HUES48 (cell line): ENCODE measurements around the gene DNM3.

Experiments
- H3K27ac ChIP-seq: one replicate; pipeline ENCODE4 v1.7.0; 2013; ENCODE audit warnings: low read depth, low read length, inconsistent platforms
- H3K27me3 ChIP-seq: 2 replicates; pipeline ENCODE4 v1.6.1; 2013; ENCODE audit warnings: mild to moderate bottlenecking, low read length; ENCODE audit not compliant: control insufficient read depth, insufficient read depth
- H3K36me3 ChIP-seq: 2 replicates; pipeline ENCODE4 v1.6.1; 2013; ENCODE audit warnings: low read length; ENCODE audit not compliant: control insufficient read depth, insufficient read depth
- H3K4me1 ChIP-seq: 2 replicates; pipeline ENCODE4 v1.6.1; 2013; ENCODE audit warnings: mild to moderate bottlenecking, low read length; ENCODE audit not compliant: control insufficient read depth, insufficient read depth
- H3K4me3 ChIP-seq: 2 replicates; pipeline ENCODE4 v1.5.1; 2013; ENCODE audit warnings: mild to moderate bottlenecking, low read depth, low read length
- H3K9ac ChIP-seq: 2 replicates; pipeline ENCODE4 v1.6.1; 2013; ENCODE audit warnings: mild to moderate bottlenecking, low read depth, low read length, moderate library complexity
- H3K9me3 ChIP-seq: 2 replicates; pipeline ENCODE4 v1.6.1; 2013; ENCODE audit warnings: low read length; ENCODE audit not compliant: control insufficient read depth, insufficient read depth

The DNM3 gene

DNA sequence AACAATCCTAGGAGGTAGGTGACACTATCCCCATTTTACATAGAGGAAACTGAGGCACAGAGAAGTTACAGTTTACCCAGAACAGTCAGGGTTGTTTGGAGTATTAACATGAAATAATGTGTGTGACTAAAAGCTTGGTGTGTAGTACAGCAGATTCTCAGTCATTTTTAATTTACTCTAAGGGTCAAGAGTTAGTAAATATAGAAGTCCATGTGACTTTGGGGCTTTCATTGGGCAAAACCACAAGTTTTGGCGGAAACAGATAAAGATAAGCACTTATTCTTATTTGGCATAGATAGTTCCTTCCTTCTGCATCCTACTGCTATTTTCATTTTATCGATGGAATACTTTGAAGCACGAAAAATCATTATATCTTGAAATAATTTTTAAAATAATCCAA lies 128.5 kb downstream of the DNM3 start:
- Histone ChIP-seq H3K9ac (no peak overlapping the region), H3K4me1 (peaks cover 48% of the 10 kb centered on the region), H3K4me3 (no peak overlapping the region), H3K27me3 (no peaks in the 10 kb centered on the region), H3K9me3 (peaks cover 3% of the 10 kb centered on the region; the same call in 1 of the 2 replicates), H3K27ac (no peak overlapping the region), H3K36me3 (no peaks in the 10 kb centered on the region)

GRCh38 chr1:171972846-171973245 lies 131.5 kb downstream of the DNM3 start:
- H3K9ac ChIP-seq: no peak overlapping the region
- H3K27ac ChIP-seq: no peak overlapping the region
- peaks cover 27% of the 10 kb centered on the region for H3K4me1 ChIP-seq
- H3K27me3 ChIP-seq: no peaks in the 10 kb centered on the region
- no peak overlapping the region for H3K4me3 ChIP-seq
- H3K36me3 ChIP-seq: no peaks in the 10 kb centered on the region
- H3K9me3 ChIP-seq: no peaks in the 10 kb centered on the region

GRCh38 chr1:171973421-171973820 lies 132.1 kb downstream of the DNM3 start:
- Histone ChIP-seq H3K27me3 (no peaks in the 10 kb centered on the region), H3K4me3 (no peak overlapping the region), H3K9me3 (no peaks in the 10 kb centered on the region), H3K36me3 (no peaks in the 10 kb centered on the region), H3K27ac (no peak overlapping the region), H3K9ac (no peak overlapping the region), H3K4me1 (peaks cover 21% of the 10 kb centered on the region)

- Histone ChIP-seq H3K4me1 (peaks cover 13% of the 10 kb centered on the region), H3K27me3 (no peaks in the 10 kb centered on the region), H3K4me3 (no peak overlapping the region), H3K27ac (no peak overlapping the region), H3K9me3 (no peaks in the 10 kb centered on the region), H3K36me3 (no peaks in the 10 kb centered on the region), H3K9ac (no peak overlapping the region)
Observed at GRCh38 chr1:171981303-171981702, 140.0 kb downstream of the DNM3 start.

DNA sequence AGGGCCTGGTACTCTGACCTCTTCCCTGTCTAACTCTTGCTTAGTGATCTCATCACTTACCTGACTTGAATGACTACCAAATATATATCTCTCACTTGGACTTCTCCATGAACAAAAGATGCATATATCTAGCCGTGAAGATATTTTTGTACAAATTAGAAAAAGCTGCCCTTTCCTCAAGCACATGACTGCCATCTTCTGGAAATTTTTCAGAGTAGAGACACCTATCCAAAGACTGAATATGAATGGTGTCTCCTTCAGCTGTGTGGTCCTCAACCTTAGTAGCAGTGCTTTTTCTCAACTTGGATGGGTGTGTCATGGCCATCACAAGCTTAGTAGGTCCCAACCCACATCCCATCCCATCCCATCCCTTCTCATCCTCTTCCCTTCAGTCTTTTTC lies 142.3 kb downstream of the DNM3 start:
- H3K9ac ChIP-seq: no peak overlapping the region
- H3K9me3 ChIP-seq: no peaks in the 10 kb centered on the region
- H3K36me3 ChIP-seq: no peaks in the 10 kb centered on the region
- peaks cover 13% of the 10 kb centered on the region for H3K4me1 ChIP-seq
- H3K27ac ChIP-seq: no peak overlapping the region
- H3K27me3 ChIP-seq: no peaks in the 10 kb centered on the region
- H3K4me3 ChIP-seq: no peak overlapping the region

DNA sequence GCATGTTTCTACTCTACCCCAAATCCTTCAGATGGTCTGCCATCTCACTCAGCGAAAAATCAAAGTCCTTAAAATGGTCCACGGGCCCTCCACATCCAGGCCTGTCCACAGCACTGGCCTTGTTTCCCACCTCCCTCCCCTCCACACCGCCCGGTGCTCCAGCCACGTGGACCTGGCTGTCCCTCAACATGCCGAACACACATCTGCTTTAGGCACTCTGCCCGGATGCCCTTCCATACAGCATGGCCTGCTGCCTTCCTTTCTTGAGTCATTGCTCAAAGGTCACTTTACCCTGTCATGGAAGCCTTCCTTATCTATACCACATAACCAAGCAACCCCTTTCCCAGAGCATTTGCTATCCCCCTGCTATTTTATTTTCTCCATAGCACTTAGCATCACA lies 143.0 kb downstream of the DNM3 start:
- H3K27me3 ChIP-seq: no peaks in the 10 kb centered on the region
- no peak overlapping the region for H3K4me3 ChIP-seq
- peaks cover 13% of the 10 kb centered on the region for H3K4me1 ChIP-seq
- no peaks in the 10 kb centered on the region for H3K36me3 ChIP-seq
- no peak overlapping the region for H3K27ac ChIP-seq
- H3K9ac ChIP-seq: no peak overlapping the region
- no peaks in the 10 kb centered on the region for H3K9me3 ChIP-seq

GRCh38 chr1:171984850-171985485 lies 143.7 kb downstream of the DNM3 start:
- peaks cover 6% of the 10 kb centered on the region; the same call in 1 of the 2 replicates for H3K4me1 ChIP-seq
- H3K4me3 ChIP-seq: no peak overlapping the region
- no peak overlapping the region for H3K9ac ChIP-seq
- no peaks in the 10 kb centered on the region for H3K9me3 ChIP-seq
- H3K27me3 ChIP-seq: no peaks in the 10 kb centered on the region
- no peak overlapping the region for H3K27ac ChIP-seq
- H3K36me3 ChIP-seq: no peaks in the 10 kb centered on the region

- Histone ChIP-seq H3K9me3 (no peaks in the 10 kb centered on the region), H3K4me3 (no peak overlapping the region), H3K9ac (no peak overlapping the region), H3K36me3 (no peaks in the 10 kb centered on the region), H3K27me3 (no peaks in the 10 kb centered on the region), H3K27ac (no peak overlapping the region), H3K4me1 (peaks cover 6% of the 10 kb centered on the region; the same call in 1 of the 2 replicates)
Observed at GRCh38 chr1:171985639-171986038, 144.3 kb downstream of the DNM3 start.

DNA sequence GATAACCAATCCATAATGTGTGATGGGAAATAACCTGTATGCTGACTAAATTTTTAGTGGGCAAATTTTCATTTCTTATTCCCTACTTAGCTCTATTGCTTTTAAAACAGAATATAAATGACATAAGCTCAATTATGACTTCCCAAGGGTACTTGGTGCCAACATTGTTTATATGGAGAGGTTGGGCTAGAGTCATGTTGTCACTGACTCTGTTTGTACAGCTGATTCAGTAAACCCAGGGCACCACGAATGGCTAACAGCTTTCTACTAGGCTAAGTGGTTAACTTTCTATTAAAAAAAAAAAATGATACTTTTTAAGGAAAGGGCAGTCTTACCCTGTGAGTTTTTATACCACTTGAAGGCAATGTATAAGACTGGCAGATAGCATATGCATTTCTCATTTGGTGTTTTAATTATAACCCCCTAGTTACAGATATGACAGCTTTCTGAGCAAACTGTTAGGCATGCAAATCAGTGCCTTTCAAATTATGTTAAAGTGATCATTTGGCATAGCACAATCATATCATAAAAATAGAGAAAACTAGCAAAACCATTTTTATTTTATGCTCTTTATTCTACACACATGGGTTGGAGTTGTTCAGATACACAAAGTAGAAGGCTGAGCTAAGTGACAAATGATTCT lies 147.1 kb downstream of the DNM3 start:
- Histone ChIP-seq H3K9ac (no peak overlapping the region), H3K27me3 (no peaks in the 10 kb centered on the region), H3K4me1 (peaks cover 6% of the 10 kb centered on the region; the same call in 1 of the 2 replicates)

GRCh38 chr1:171990371-171990770 lies 149.1 kb downstream of the DNM3 start:
- no peak overlapping the region for H3K4me3 ChIP-seq
- no peaks in the 10 kb centered on the region for H3K36me3 ChIP-seq
- H3K27me3 ChIP-seq: no peaks in the 10 kb centered on the region
- H3K9me3 ChIP-seq: no peaks in the 10 kb centered on the region
- peaks cover 5% of the 10 kb centered on the region; the same call in 1 of the 2 replicates for H3K4me1 ChIP-seq
- no peak overlapping the region for H3K9ac ChIP-seq
- H3K27ac ChIP-seq: no peak overlapping the region

More for the DNA sequence above, 147.1 kb downstream of the DNM3 start:
- Histone ChIP-seq H3K36me3 (no peaks in the 10 kb centered on the region), H3K4me3 (no peak overlapping the region), H3K27ac (no peak overlapping the region), H3K9me3 (no peaks in the 10 kb centered on the region)

DNA sequence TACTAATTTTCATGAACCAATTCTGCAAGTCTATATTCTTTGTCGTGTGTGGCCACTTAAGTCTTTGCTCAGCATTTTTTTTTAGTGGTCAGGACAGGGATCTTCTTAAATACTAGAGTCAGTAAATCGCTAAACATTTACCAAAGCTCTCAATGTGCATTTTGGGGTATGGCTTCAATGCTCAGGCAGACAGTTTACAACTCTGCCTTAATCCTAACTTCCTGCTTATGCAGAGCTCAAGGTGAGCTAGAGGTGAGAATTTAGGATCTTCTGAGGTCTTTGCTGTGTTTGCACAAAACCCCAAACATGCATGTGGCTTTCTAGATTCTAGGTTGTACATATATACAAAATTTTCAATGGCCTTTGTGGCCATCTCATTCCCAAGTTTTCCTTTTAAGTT lies 153.0 kb downstream of the DNM3 start:
- H3K9ac ChIP-seq: no peak overlapping the region
- no peaks in the 10 kb centered on the region for H3K36me3 ChIP-seq
- H3K4me1 ChIP-seq: peaks cover 4% of the 10 kb centered on the region; the same call in 1 of the 2 replicates
- H3K27ac ChIP-seq: no peak overlapping the region
- H3K9me3 ChIP-seq: no peaks in the 10 kb centered on the region
- no peaks in the 10 kb centered on the region for H3K27me3 ChIP-seq
- no peak overlapping the region for H3K4me3 ChIP-seq
